K562 (cell line): ENCODE data around the gene MCM6. TPM values are rescaled to one million over a fixed set of nuclear protein-coding genes. Genes with fewer than 3 reads are reported as not detected.
A peak's percentile ranks its signal among the peaks of the same experiment; 100 is the strongest.

ENCODE experiments used
- ATAC-seq: fragments of 200-7000 bp; cut with Tn5 transposase; 3 replicates; pipeline ENCODE4 v1.9.1; 2020; ENCODE audit warnings: moderate library complexity
- BruUV-seq: library from RNA; stranded (reverse); fragments of 400-500 nt; replicated peaks from 2 replicates; lab custom pipeline; 2021; lab: Mats Ljungman, UMichigan
- CTCF ChIA-PET: fragments of 300-600 bp; formaldehyde crosslinking; extraction: SDS; loops from one replicate; lab custom pipeline; 2021; ENCODE audit warnings: low intra/inter-chr PET ratio; lab: Yijun Ruan, JAX
- POLR2A ChIA-PET: fragments of 300-600, 350-650 bp; sonication (Branson Sonifier 250); formaldehyde crosslinking; extraction: SDS; loops from one replicate; lab custom pipeline; 2021; ENCODE audit warnings: antibody characterized with exemption, inconsistent platforms; lab: Yijun Ruan, JAX
- DNase-seq, 4 experiments: peaks; one replicate each; pipeline versions ENCODE4 v3.0.0 to v3.0.0-alpha.2; 2011 to 2018; ENCODE audit warnings: low spot score in 3 of 4, mixed read lengths in 3 of 4; ENCODE audit errors: extremely low read depth in 1 of 4
- FAIRE-seq: peaks from 2 replicates; lab custom pipeline; 2011; peaks lifted over from hg19 to GRCh38; lab: Jason Lieb, UNC
- H2AFZ ChIP-seq: 2 replicates; pipeline ENCODE4 v1.6.0; 2011; ENCODE audit warnings: low read depth, low read length, control low read depth, inconsistent platforms
- H3K27ac ChIP-seq: fragments of 200-600 bp; 3 replicates; pipeline ENCODE4 v1.8.0; 2011; ENCODE audit warnings: low read depth, mild to moderate bottlenecking, control low read depth, inconsistent platforms, low read length, moderate library complexity, mixed read lengths; ENCODE audit errors: extremely low read depth
- H3K27me3 ChIP-seq, 2 experiments: fragments of 300-600 bp in 1 of 2; 2 replicates in 1 of 2; 3 replicates in 1 of 2; pipeline versions ENCODE4 v1.6.0 to v1.8.0; 2011; ENCODE audit warnings: inconsistent platforms in 2 of 2, low read length in 2 of 2, mild to moderate bottlenecking in 1 of 2, mixed read lengths in 1 of 2, moderate library complexity in 1 of 2; ENCODE audit not compliant: control insufficient read depth in 2 of 2, insufficient read depth in 2 of 2
- H3K36me3 ChIP-seq: fragments of 300-600 bp; 3 replicates; pipeline ENCODE4 v1.8.0; 2011; ENCODE audit warnings: mild to moderate bottlenecking, low read length, inconsistent platforms; ENCODE audit not compliant: control insufficient read depth, insufficient read depth
- H3K4me1 ChIP-seq, 2 experiments: fragments of 200-600 bp in 1 of 2; replicated peaks in 1 of 2; 2 replicates in 1 of 2; 3 replicates in 1 of 2; pipeline versions ENCODE4 v1.5.1 to v1.8.0; 2011; ENCODE audit warnings: inconsistent platforms in 2 of 2, low read length in 2 of 2, mild to moderate bottlenecking in 1 of 2, mixed read lengths in 1 of 2, moderate library complexity in 1 of 2; ENCODE audit not compliant: control insufficient read depth in 2 of 2, insufficient read depth in 2 of 2
- H3K4me2 ChIP-seq: 2 replicates; pipeline ENCODE4 v1.6.1; 2011; ENCODE audit warnings: low read length, control low read depth, inconsistent platforms, mixed read lengths; ENCODE audit not compliant: insufficient read depth
- H3K4me3 ChIP-seq: fragments of 200-600 bp; sonication (generic), shearing (Covaris generic); 2 replicates; pipeline ENCODE4 v1.5.1; 2016; ENCODE audit warnings: control low read depth, inconsistent platforms
- H3K79me2 ChIP-seq: fragments of 200-600 bp; 3 replicates; pipeline ENCODE4 v1.8.0; 2011; ENCODE audit warnings: low read length, inconsistent platforms; ENCODE audit not compliant: control insufficient read depth, insufficient read depth
- H3K9ac ChIP-seq, 2 experiments: 2 replicates each; pipeline versions ENCODE4 v1.6.0 to v1.6.1; 2011; ENCODE audit warnings: low read depth in 2 of 2, low read length in 2 of 2, control low read depth in 1 of 2, inconsistent platforms in 1 of 2, mild to moderate bottlenecking in 1 of 2, mixed read lengths in 1 of 2; ENCODE audit not compliant: insufficient read depth in 1 of 2
- H3K9me1 ChIP-seq: one replicate; pipeline ENCODE4 v1.6.0; 2011; ENCODE audit warnings: inconsistent platforms, mild to moderate bottlenecking, low read length, moderate library complexity; ENCODE audit not compliant: control insufficient read depth, insufficient read depth
- H3K9me3 ChIP-seq: replicated peaks from 2 replicates; pipeline ENCODE4 v1.5.1; 2011; ENCODE audit warnings: low read depth, low read length, inconsistent platforms; ENCODE audit not compliant: control insufficient read depth, insufficient read depth
- H4K20me1 ChIP-seq: replicated peaks from 2 replicates; pipeline ENCODE4 v1.6.1; 2011; ENCODE audit warnings: low read length, inconsistent platforms, mixed read lengths; ENCODE audit not compliant: control insufficient read depth, insufficient read depth
- GTF2A2 ChIP-seq: IDR thresholded peaks from 2 replicates; pipeline ENCODE4 v1.6.1; 2016; ENCODE audit warnings: mild to moderate bottlenecking, missing genetic modification characterization, missing compliant biosample characterization
- ILF3 ChIP-seq: fragments of 450-650 bp; IDR thresholded peaks from 2 replicates; pipeline ENCODE4 v1.6.1; 2018; ENCODE audit warnings: antibody characterized with exemption, mild to moderate bottlenecking, moderate library complexity, borderline replicate concordance
- MEF2A ChIP-seq: IDR thresholded peaks from 2 replicates; pipeline ENCODE4 v1.6.1; 2011; ENCODE audit warnings: low read depth, mild to moderate bottlenecking, low read length, moderate library complexity; ENCODE audit not compliant: control insufficient read depth
- NFIX ChIP-seq: fragments of 250-450 bp; sonication (Bioruptor Pico); IDR thresholded peaks from 2 replicates; pipeline ENCODE4 v1.4.0; 2020; ENCODE audit warnings: low read depth, mild to moderate bottlenecking, moderate library complexity
- PATZ1 ChIP-seq: fragments of 250-450 bp; sonication (Bioruptor Pico); IDR thresholded peaks from 2 replicates; pipeline ENCODE4 v1.5.0; 2020; ENCODE audit warnings: mild to moderate bottlenecking, borderline replicate concordance
- PHTF2 ChIP-seq: fragments of 250-450 bp; sonication (Bioruptor Pico); IDR thresholded peaks from 2 replicates; pipeline ENCODE4 v1.5.0; 2021; ENCODE audit warnings: mild to moderate bottlenecking
- SMAD1 ChIP-seq: fragments of 150-350 bp; IDR thresholded peaks from 2 replicates; pipeline ENCODE4 v1.6.1; 2014; ENCODE audit warnings: low read length, low read depth; ENCODE audit not compliant: partially characterized antibody
- SRSF7 ChIP-seq: fragments of 200-400 bp; formaldehyde crosslinking; optimal IDR thresholded peaks from 2 replicates; pipeline ENCODE3; 2017; ENCODE audit warnings: mild to moderate bottlenecking, low read depth, low read length
- ZNF586 ChIP-seq: fragments of 450-650 bp; formaldehyde crosslinking; conservative IDR thresholded peaks from 2 replicates; pipeline ENCODE4 v1.4.0; 2020; ENCODE audit warnings: mild to moderate bottlenecking, moderate library complexity
- WGBS: fragments of 100-300 bp; shearing (Covaris generic); methylation state at CpG from one replicate; pipeline ENCODE4 v1.1.6; 2016; ENCODE audit warnings: low coverage, mixed read lengths; ENCODE audit not compliant: insufficient coverage; ENCODE audit errors: missing lambda C conversion rate; 5-methylcytosine and 5-hydroxymethylcytosine counted together
- in situ Hi-C: fragments of 300-500 bp; cut with MboI; formaldehyde crosslinking; loops from 4 replicates; pipeline ENCODE4 v1.15.0; 2018; ENCODE audit warnings: inconsistent platforms, mixed read lengths
- intact Hi-C: fragments of 100-400 bp; cut with micrococcal nuclease; formaldehyde crosslinking; loops from 2 replicates; pipeline ENCODE4 v1.14.2; 2022
- polyA plus RNA-seq, 8 experiments: library from polyadenylated mRNA; depleted of rRNA in 4 of 8; stranded (reverse) in 5 of 8; unstranded in 3 of 8; fragments of >200 nt; fragmentation: Nextera tagmentation in 2 of 8; fragmentation: Illumina TruSeq in 1 of 8; extraction: Ambion mirVana in 2 of 8; extraction: Trizol in 1 of 8; gene quantifications; 2 replicates each; pipeline versions ENCODE4 v1.2.1 to v1.2.3, GENCODE V29; 2011 to 2014; ENCODE audit warnings: inconsistent platforms in 1 of 8, missing spikeins in 1 of 8
- total RNA-seq, 7 experiments: library from RNA; depleted of rRNA in 6 of 7; stranded (reverse); fragments of >200 nt in 6 of 7; fragmentation: Illumina TruSeq in 2 of 7; extraction: Trizol in 2 of 7; gene quantifications; 2 replicates each; pipeline versions ENCODE4 v1.2.1 to v1.2.3, GENCODE V29; 2011 to 2021; ENCODE audit warnings: low replicate concordance in 1 of 7

The MCM6 gene
- total and polyA plus RNA-seq, 9 of the 15 experiments (the other 6 are each of a cell fraction or from before 2014, with no cell fraction given) = 42.6 to 133 (median 82.4) TPM

GRCh38 chr2:135862718-135863117 is 13.5 kb downstream of the MCM6 start:
- POLR2A ChIA-PET = interaction anchor here (1.3 kb wide), 1 partner anchor 14 kb away, joined by 4 read pairs; the partner anchor contains the start of gene MCM6
- BruUV-seq = no TSS peak
- H2AFZ ChIP-seq = no peak overlapping the region
- in situ Hi-C loops (no loop called here), intact Hi-C loops (loop anchor here (10.0 kb wide), 1 partner anchor 328 kb away; the partner anchor contains the start of genes R3HDM1 and ZRANB3)
- no peaks in the 10 kb centered on the region for H3K9me3 ChIP-seq
- no peak overlapping the region for H3K27ac ChIP-seq
- FAIRE-seq = peak; percentile 46
- H3K36me3 ChIP-seq = peaks cover 90% of the 10 kb centered on the region
- no peak overlapping the region for H3K4me2 ChIP-seq
- CTCF ChIA-PET = no interaction called here
- ATAC-seq = no peak
- no peak overlapping the region for H3K9ac ChIP-seq
- H3K79me2 ChIP-seq = 0 out of 3 replicates have a peak, but pooled peaks cover 3% of the 10 kb centered on the region
- 0 out of 2 replicates have a peak, but pooled peaks cover 2% of the 10 kb centered on the region for H4K20me1 ChIP-seq
- H3K9me1 ChIP-seq = no peaks in the 10 kb centered on the region
- no peak overlapping the region for H3K4me3 ChIP-seq
- DNase-seq = no peak
- no peaks in the 10 kb centered on the region for H3K27me3 ChIP-seq
- 97% methylated on average over 4 of the region's 4 CpGs for WGBS
- no peaks in the 10 kb centered on the region for H3K4me1 ChIP-seq
- TF ChIP-seq PHTF2 = no peak
- TF ChIP-seq NFIX (CRISPR knock-in tag) = no peak
- TF ChIP-seq PATZ1 = no peak
- TF ChIP-seq ZNF586 (CRISPR knock-in tag) = no peak
- no peak for TF ChIP-seq ILF3
- no peak for TF ChIP-seq GTF2A2 (tag)
- TF ChIP-seq MEF2A = no peak
- no peak for TF ChIP-seq SRSF7
- no peak for TF ChIP-seq SMAD1
